ENCODE results near the gene FEZ2. TPM values are rescaled to one million over a fixed set of nuclear protein-coding genes. Genes with fewer than 3 reads are reported as not detected.

Gene FEZ2
- total and polyA plus RNA-seq, 8 donors = 47.5 to 74.0 (median 69.8) TPM

GRCh38 chr2:36554531-36554930, 43.4 kb downstream of the FEZ2 start:
- DNase-seq = no peak
- Histone ChIP-seq H3K4me1 (peaks cover 0 to 19% of the 10 kb centered on the region in 2 donors), H3K4me3 (no peak overlapping the region), H3K9me3 (no peaks in the 10 kb centered on the region), H3K27me3 (no peaks in the 10 kb centered on the region), H3K36me3 (peaks cover 0 to 54% of the 10 kb centered on the region in 2 donors), H3K27ac (no peak overlapping the region)
- intact Hi-C loops (cut with DNase I) = no loop called here
- ATAC-seq = no peak
- no peak for TF ChIP-seq CTCF (IDR thresholded peaks at IDR 0.05)

- ATAC-seq (peak; percentile 47), DNase-seq (no peak)
- Histone ChIP-seq H3K27me3 (no peaks in the 10 kb centered on the region), H3K9me3 (no peaks in the 10 kb centered on the region), H3K36me3 (peaks cover 0 to 59% of the 10 kb centered on the region in 2 donors), H3K4me1 (peaks cover 0 to 22% of the 10 kb centered on the region in 2 donors), H3K4me3 (no peak overlapping the region), H3K27ac (peak overlapping the region in 1 of 2 donors; percentile 21)
- intact Hi-C loops (cut with DNase I) = no loop called here
- no peak for TF ChIP-seq CTCF (IDR thresholded peaks at IDR 0.05)
These were observed 44.3 kb downstream of the FEZ2 start for GRCh38 chr2:36553683-36554082.

- H3K9me3 ChIP-seq = no peaks in the 10 kb centered on the region
- intact Hi-C loops (cut with DNase I) = no loop called here
- H3K27ac ChIP-seq = no peak overlapping the region
- DNase-seq = no peak
- TF ChIP-seq CTCF (IDR thresholded peaks at IDR 0.05) = no peak
- peaks cover 0 to 88% of the 10 kb centered on the region in 2 donors for H3K36me3 ChIP-seq
- no peak overlapping the region for H3K4me3 ChIP-seq
- H3K4me1 ChIP-seq = peaks cover 0 to 8% of the 10 kb centered on the region in 2 donors
- no peak for ATAC-seq
- H3K27me3 ChIP-seq = no peaks in the 10 kb centered on the region
These were observed 48.0 kb downstream of the FEZ2 start for GRCh38 chr2:36550006-36550405.

- peak overlapping the region in 1 of 2 donors; percentile 55 for H3K27ac ChIP-seq
- H3K27me3 ChIP-seq = no peaks in the 10 kb centered on the region
- no peak for DNase-seq
- ATAC-seq = no peak
- H3K4me3 ChIP-seq = no peak overlapping the region
- H3K4me1 ChIP-seq = peaks cover 0 to 8% of the 10 kb centered on the region in 2 donors
- no peaks in the 10 kb centered on the region for H3K9me3 ChIP-seq
- peaks cover 0 to 88% of the 10 kb centered on the region in 2 donors for H3K36me3 ChIP-seq
- no peak for TF ChIP-seq CTCF (IDR thresholded peaks at IDR 0.05)
- intact Hi-C loops (cut with DNase I) = no loop called here
These were observed 48.8 kb downstream of the FEZ2 start for GRCh38 chr2:36549165-36549574.

- Histone ChIP-seq H3K4me1 (peaks cover 0 to 3% of the 10 kb centered on the region in 2 donors), H3K27me3 (no peaks in the 10 kb centered on the region), H3K27ac (no peak overlapping the region), H3K9me3 (no peaks in the 10 kb centered on the region), H3K36me3 (peaks cover 0 to 93% of the 10 kb centered on the region in 2 donors), H3K4me3 (no peak overlapping the region)
- DNase-seq (no peak), ATAC-seq (no peak)
- intact Hi-C loops (cut with DNase I) = no loop called here
- TF ChIP-seq CTCF (IDR thresholded peaks at IDR 0.05) = no peak
These were observed 50.1 kb downstream of the FEZ2 start for GRCh38 chr2:36547906-36548305.
